Gastroesophageal sphincter (tissue), 4 donors: ENCODE measurements around the gene OFD1. TPM values are rescaled to one million over a fixed set of nuclear protein-coding genes. Genes with fewer than 3 reads are reported as not detected.

Source experiments
- ATAC-seq: fragments of 150-250 bp; one replicate; pipeline ENCODE4 v1.9.1; 2016; ENCODE audit warnings: mild to moderate bottlenecking, moderate library complexity
- H3K27ac ChIP-seq, 4 donors: fragments of 200-600 bp; sonication (generic) in 3 of 4; 1 replicate in 3 of 4; 2 replicates in 1 of 4; pipeline ENCODE4 v1.5.1; 2016 to 2019
- H3K27me3 ChIP-seq: fragments of 200-600 bp; sonication (generic); one replicate; pipeline ENCODE4 v1.5.1; 2019
- H3K36me3 ChIP-seq, 2 donors: fragments of 200-600 bp; sonication (generic); one replicate each; pipeline ENCODE4 v1.5.1; 2019; ENCODE audit warnings: control low read depth in 1 of 2
- H3K4me1 ChIP-seq, 3 donors: fragments of 200-600 bp; sonication (generic); 1 replicate in 2 of 3; 2 replicates in 1 of 3; pipeline ENCODE4 v1.5.1; 2016 to 2019; ENCODE audit warnings: control low read depth in 2 of 3
- H3K4me3 ChIP-seq, 2 donors: fragments of 200-600 bp; sonication (generic); one replicate each; pipeline ENCODE4 v1.5.1; 2019; ENCODE audit warnings: mild to moderate bottlenecking in 1 of 2, moderate library complexity in 1 of 2
- H3K9me3 ChIP-seq, 3 donors: fragments of 200-600 bp; sonication (generic); one replicate each; pipeline ENCODE4 v1.5.1; 2017 to 2019; ENCODE audit warnings: control low read depth in 2 of 3
- CTCF ChIP-seq, 4 experiments: fragments of 200-600 bp in 2 of 4; fragments of 450-650 bp in 2 of 4; sonication (generic) in 1 of 4; IDR thresholded peaks; one replicate each; pipeline ENCODE4 v1.5.1; 2017 to 2019; ENCODE audit warnings: antibody characterized with exemption in 4 of 4, mild to moderate bottlenecking in 2 of 4, moderate library complexity in 2 of 4
- EP300 ChIP-seq: sonication (generic); formaldehyde crosslinking; IDR thresholded peaks from one replicate; pipeline ENCODE4 v1.6.1; 2017; ENCODE audit warnings: antibody characterized with exemption, mild to moderate bottlenecking
- POLR2A ChIP-seq, 2 donors: fragments of 450-650 bp; IDR thresholded peaks; one replicate each; pipeline ENCODE4 v1.6.1; 2017; ENCODE audit warnings: antibody characterized with exemption in 2 of 2, mild to moderate bottlenecking in 2 of 2, moderate library complexity in 1 of 2
- POLR2AphosphoS5 ChIP-seq: sonication (generic); formaldehyde crosslinking; IDR thresholded peaks from one replicate; pipeline ENCODE4 v1.6.1; 2017; ENCODE audit warnings: antibody characterized with exemption
- WGBS, 2 donors: methylation state at CpG; one replicate each; pipeline ENCODE4 v1.1.5; 2018; ENCODE audit warnings: low coverage in 1 of 2; 5-methylcytosine and 5-hydroxymethylcytosine counted together
- total RNA-seq, 4 donors: library from RNA; depleted of rRNA; stranded (reverse); fragments of >200 nt; gene quantifications; one replicate each; pipeline ENCODE4 v1.1.0, GENCODE V29; 2016

Gene OFD1
- total RNA-seq, 4 donors from 2014 or later = 15.2 to 26.6 (median 22.5) TPM

GRCh38 chrX:13688958-13689740 lies 45.4 kb upstream of the OFD1 start, which contains the start of gene RAB9A:
TSS of gene RAB9A (plus strand) at chrX:13689128. CDS start at chrX:13708747, 19,619 bp downstream.
- WGBS, 2 donors = 0 to 3% methylated on average over 4 to 14 of the region's 68 CpGs
- ATAC-seq = peak; percentile 99
- no peaks in the 10 kb centered on the region for H3K36me3 ChIP-seq

GRCh38 chrX:13689741-13690211 lies 44.8 kb upstream of the OFD1 start:
- TF ChIP-seq POLR2AphosphoS5 (no peak), CTCF (IDR thresholded peaks at IDR 0.05) (no peak), POLR2A (IDR thresholded peaks at IDR 0.05) (no peak)
- Histone ChIP-seq H3K4me1 (peaks cover 0 to 45% (median 8%) of the 10 kb centered on the region in 3 donors), H3K36me3 (no peaks in the 10 kb centered on the region), H3K4me3 (peak overlapping the region; percentile 71 to 75), H3K27ac (peak overlapping the region; percentile 90 to 94 (median 92)), H3K27me3 (no peaks in the 10 kb centered on the region), H3K9me3 (no peaks in the 10 kb centered on the region)
- ATAC-seq = no peak
- 1 to 7% methylated on average over 15 to 16 of the region's 16 CpGs for WGBS, 2 donors

More at GRCh38 chrX:13688958-13689740, 45.4 kb upstream of the OFD1 start, which contains the start of gene RAB9A:
- Histone ChIP-seq H3K27ac (peak within 1 kb of the TSS; percentile 90 to 94 (median 92)), H3K27me3 (no peaks in the 10 kb centered on the region), H3K4me1 (peaks cover 0 to 38% (median 8%) of the 10 kb centered on the region in 3 donors), H3K9me3 (no peaks in the 10 kb centered on the region), H3K4me3 (peak within 1 kb of the TSS; percentile 71 to 75)
- TF ChIP-seq POLR2AphosphoS5 (peak; percentile 93), POLR2A (IDR thresholded peaks at IDR 0.05) (peak; percentile 85 to 87), CTCF (IDR thresholded peaks at IDR 0.05) (no peak)

- Histone ChIP-seq H3K27ac (peak overlapping the region in 1 of 4 donors; percentile 94), H3K4me1 (peaks cover 0 to 55% (median 8%) of the 10 kb centered on the region in 3 donors)
- WGBS, 2 donors = 7 to 50% methylated on average over 1 to 2 of the region's 3 CpGs
These were observed 43.7 kb upstream of the OFD1 start for GRCh38 chrX:13690836-13691235.

GRCh38 chrX:13691841-13692371 lies 42.6 kb upstream of the OFD1 start:
- Histone ChIP-seq H3K4me1 (peaks cover 0 to 64% (median 8%) of the 10 kb centered on the region in 3 donors), H3K27me3 (no peaks in the 10 kb centered on the region), H3K27ac (no peak overlapping the region), H3K36me3 (no peaks in the 10 kb centered on the region), H3K9me3 (no peaks in the 10 kb centered on the region), H3K4me3 (no peak overlapping the region)
- ATAC-seq = no peak
- TF ChIP-seq CTCF (IDR thresholded peaks at IDR 0.05) (no peak), POLR2A (IDR thresholded peaks at IDR 0.05) (no peak)
- WGBS, 2 donors = 64 to 77% methylated on average over 2 to 6 of the region's 7 CpGs

More at GRCh38 chrX:13690836-13691235, 43.7 kb upstream of the OFD1 start:
- no peak for ATAC-seq
- H3K27me3 ChIP-seq = no peaks in the 10 kb centered on the region
- H3K9me3 ChIP-seq = no peaks in the 10 kb centered on the region
- no peak for TF ChIP-seq POLR2AphosphoS5
- TF ChIP-seq POLR2A (IDR thresholded peaks at IDR 0.05) = no peak
- no peak for TF ChIP-seq CTCF (IDR thresholded peaks at IDR 0.05)
- no peak for TF ChIP-seq EP300
- no peaks in the 10 kb centered on the region for H3K36me3 ChIP-seq
- peak overlapping the region; percentile 71 to 75 for H3K4me3 ChIP-seq
